ENCODE data around the gene KCNK17.
A peak's percentile ranks its signal among the peaks of the same experiment; 100 is the strongest.

Gene KCNK17

GRCh38 chr6:39314273-39314795 is at the start of gene KCNK17:
KCNK17 (minus strand) TSS chr6:39314419; CDS start chr6:39314320, 99 bp downstream.
- DNase-seq, result no peak

GRCh38 chr6:39363280-39363679 is 49.1 kb upstream of the KCNK17 start:
- DNase-seq, result no peak

- peak; percentile 52 for DNase-seq
Measured at GRCh38 chr6:39362487-39362865, 48.3 kb upstream of the KCNK17 start.

GRCh38 chr6:39361657-39362486 is 47.7 kb upstream of the KCNK17 start:
- DNase-seq, result peak; percentile 78

GRCh38 chr6:39360378-39360777 is 46.2 kb upstream of the KCNK17 start:
- DNase-seq, result no peak

- DNase-seq, result peak; percentile 78
Measured at GRCh38 chr6:39357998-39358686, 43.9 kb upstream of the KCNK17 start.

- DNase-seq, result no peak
Measured at GRCh38 chr6:39353698-39354315, 39.6 kb upstream of the KCNK17 start.

- DNase-seq, result no peak
Measured at GRCh38 chr6:39350723-39351505, 36.7 kb upstream of the KCNK17 start.

GRCh38 chr6:39348740-39349139 is 34.5 kb upstream of the KCNK17 start:
- no peak for DNase-seq

GRCh38 chr6:39347906-39348585 is 33.8 kb upstream of the KCNK17 start:
- DNase-seq, result peak; percentile 59

- no peak for DNase-seq
Measured at GRCh38 chr6:39347206-39347605, 33.0 kb upstream of the KCNK17 start.

GRCh38 chr6:39344821-39345280 is 30.6 kb upstream of the KCNK17 start:
- no peak for DNase-seq

- no peak for DNase-seq
Measured at GRCh38 chr6:39343396-39343870, 29.2 kb upstream of the KCNK17 start.

GRCh38 chr6:39342692-39343395 is 28.6 kb upstream of the KCNK17 start:
- no peak for DNase-seq

GRCh38 chr6:39341937-39342336 is 27.7 kb upstream of the KCNK17 start:
- DNase-seq, result no peak

GRCh38 chr6:39341352-39341751 is 27.1 kb upstream of the KCNK17 start:
- no peak for DNase-seq

GRCh38 chr6:39339868-39340550 is 25.8 kb upstream of the KCNK17 start:
- peak; percentile 88 for DNase-seq

- no peak for DNase-seq
Measured at GRCh38 chr6:39339096-39339867, 25.1 kb upstream of the KCNK17 start.

GRCh38 chr6:39338397-39338796 is 24.2 kb upstream of the KCNK17 start:
- DNase-seq, result no peak
